ENCODE measurements around the gene RABGAP1.

DNA sequence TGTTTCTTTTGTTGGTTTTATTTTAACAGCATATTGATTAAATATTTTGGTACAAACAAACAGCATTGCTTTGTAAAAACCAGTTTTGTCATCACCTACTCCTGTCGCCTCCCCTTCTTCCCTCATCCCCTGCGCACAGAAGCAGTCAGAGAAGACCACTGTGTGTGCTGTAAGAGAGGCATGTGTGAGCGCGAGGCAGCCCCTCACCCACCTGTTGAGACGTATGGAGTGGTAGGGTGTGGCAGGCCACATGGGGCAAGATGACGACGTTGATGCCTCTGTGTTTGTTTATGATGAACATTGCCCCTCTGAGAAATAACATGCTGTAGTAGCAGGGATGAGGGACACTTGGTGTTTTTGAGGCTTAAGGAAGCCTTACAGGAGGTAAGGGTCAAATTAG lies 164.0 kb downstream of the RABGAP1 start:
- TF ChIP-seq CTCF (IDR thresholded peaks at IDR 0.05) (no peak), EP300 (IDR thresholded peaks at IDR 0.05) (no peak), POLR2A (IDR thresholded peaks at IDR 0.05) (no peak)
